ENCODE results near the gene FNIP1.
"Not testable (repeated sequence)": the region's sequence is repeated elsewhere in the genome, so short reads cannot be mapped to it uniquely, and the experiment has no call there.

FNIP1 gene

GRCh38 chr5:131789765-131790164, 7.1 kb downstream of the FNIP1 start:
- no peak for DNase-seq (ENCODE audit: low read depth, low spot score)
- no peak overlapping the region for H3K27ac ChIP-seq

- no peak overlapping the region for H3K27ac ChIP-seq
- DNase-seq (ENCODE audit: low read depth, low spot score), result no peak
Measured at GRCh38 chr5:131787736-131788135, 9.1 kb downstream of the FNIP1 start.

- DNase-seq (ENCODE audit: low read depth, low spot score), result no peak
- H3K27ac ChIP-seq, result no peak overlapping the region
Measured at GRCh38 chr5:131786900-131787692, 9.7 kb downstream of the FNIP1 start.

- no peak overlapping the region for H3K27ac ChIP-seq
- DNase-seq (ENCODE audit: low read depth, low spot score), result no peak
Measured at GRCh38 chr5:131786036-131786435, 10.8 kb downstream of the FNIP1 start.

GRCh38 chr5:131783874-131784273, 12.9 kb downstream of the FNIP1 start:
- H3K27ac ChIP-seq, result no peak overlapping the region
- DNase-seq (ENCODE audit: low read depth, low spot score), result no peak

GRCh38 chr5:131783357-131783756, 13.5 kb downstream of the FNIP1 start:
- H3K27ac ChIP-seq, result no peak overlapping the region
- DNase-seq (ENCODE audit: low read depth, low spot score), result no peak

GRCh38 chr5:131782717-131783116, 14.1 kb downstream of the FNIP1 start:
- H3K27ac ChIP-seq, result no peak overlapping the region
- DNase-seq (ENCODE audit: low read depth, low spot score), result no peak

GRCh38 chr5:131778141-131778540, 18.7 kb downstream of the FNIP1 start:
- H3K27ac ChIP-seq; DNase-seq (ENCODE audit: low read depth, low spot score): not testable (repeated sequence)

- no peak for DNase-seq (ENCODE audit: low read depth, low spot score)
- H3K27ac ChIP-seq, result no peak overlapping the region
Measured at GRCh38 chr5:131776450-131776849, 20.4 kb downstream of the FNIP1 start.

- H3K27ac ChIP-seq, result no peak overlapping the region
- no peak for DNase-seq (ENCODE audit: low read depth, low spot score)
Measured at GRCh38 chr5:131774652-131775367, 22.0 kb downstream of the FNIP1 start.

GRCh38 chr5:131773805-131774204, 23.0 kb downstream of the FNIP1 start:
- no peak overlapping the region for H3K27ac ChIP-seq
- no peak for DNase-seq (ENCODE audit: low read depth, low spot score)

- DNase-seq (ENCODE audit: low read depth, low spot score), result no peak
- H3K27ac ChIP-seq, result no peak overlapping the region
Measured at GRCh38 chr5:131771692-131772091, 25.1 kb downstream of the FNIP1 start.

GRCh38 chr5:131769961-131770360, 26.9 kb downstream of the FNIP1 start:
- H3K27ac ChIP-seq, result no peak overlapping the region
- no peak for DNase-seq (ENCODE audit: low read depth, low spot score)

GRCh38 chr5:131769336-131769735, 27.5 kb downstream of the FNIP1 start:
- no peak overlapping the region for H3K27ac ChIP-seq
- no peak for DNase-seq (ENCODE audit: low read depth, low spot score)

GRCh38 chr5:131767891-131768290, 28.9 kb downstream of the FNIP1 start:
- no peak for DNase-seq (ENCODE audit: low read depth, low spot score)
- no peak overlapping the region for H3K27ac ChIP-seq

GRCh38 chr5:131766689-131767088, 30.1 kb downstream of the FNIP1 start:
- H3K27ac ChIP-seq, result no peak overlapping the region
- no peak for DNase-seq (ENCODE audit: low read depth, low spot score)

GRCh38 chr5:131765261-131765660, 31.6 kb downstream of the FNIP1 start:
- no peak for DNase-seq (ENCODE audit: low read depth, low spot score)
- H3K27ac ChIP-seq, result peak overlapping the region; percentile 50

- no peak overlapping the region for H3K27ac ChIP-seq
- DNase-seq (ENCODE audit: low read depth, low spot score), result no peak
Measured at GRCh38 chr5:131763968-131764367, 32.8 kb downstream of the FNIP1 start.

GRCh38 chr5:131760793-131761192, 36.0 kb downstream of the FNIP1 start:
- no peak for DNase-seq (ENCODE audit: low read depth, low spot score)
- H3K27ac ChIP-seq, result no peak overlapping the region

- DNase-seq (ENCODE audit: low read depth, low spot score), result no peak
- no peak overlapping the region for H3K27ac ChIP-seq
Measured at GRCh38 chr5:131759704-131760103, 37.1 kb downstream of the FNIP1 start.

GRCh38 chr5:131758520-131758900, 38.3 kb downstream of the FNIP1 start:
- H3K27ac ChIP-seq, result no peak overlapping the region
- DNase-seq (ENCODE audit: low read depth, low spot score), result no peak
